ENCODE results near the gene SLC16A3.

The SLC16A3 gene

DNA sequence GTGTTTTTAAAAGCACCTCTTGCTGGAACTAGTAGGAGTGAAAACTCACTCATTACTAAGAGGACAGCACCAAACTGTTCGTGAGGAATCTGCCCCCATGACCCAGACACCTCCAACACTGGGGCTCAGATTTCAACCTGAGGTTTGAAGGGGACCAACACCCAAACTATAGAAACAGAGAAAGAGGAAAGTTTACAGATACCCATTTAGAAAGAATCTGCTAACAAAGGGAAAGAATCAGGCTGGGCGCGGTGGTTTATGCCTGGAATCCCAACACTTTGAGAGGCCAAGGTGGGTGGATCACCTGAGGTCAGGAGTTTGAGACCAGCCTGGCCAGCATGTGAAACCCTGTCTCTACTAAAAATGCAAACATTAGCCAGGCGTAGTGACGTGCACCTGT is 48.1 kb downstream of the SLC16A3 start:
- TF ChIP-seq ZFX (IDR thresholded peaks at IDR 0.05; ENCODE audit: borderline replicate concordance), result no peak
- TF ChIP-seq, protein P1, sequence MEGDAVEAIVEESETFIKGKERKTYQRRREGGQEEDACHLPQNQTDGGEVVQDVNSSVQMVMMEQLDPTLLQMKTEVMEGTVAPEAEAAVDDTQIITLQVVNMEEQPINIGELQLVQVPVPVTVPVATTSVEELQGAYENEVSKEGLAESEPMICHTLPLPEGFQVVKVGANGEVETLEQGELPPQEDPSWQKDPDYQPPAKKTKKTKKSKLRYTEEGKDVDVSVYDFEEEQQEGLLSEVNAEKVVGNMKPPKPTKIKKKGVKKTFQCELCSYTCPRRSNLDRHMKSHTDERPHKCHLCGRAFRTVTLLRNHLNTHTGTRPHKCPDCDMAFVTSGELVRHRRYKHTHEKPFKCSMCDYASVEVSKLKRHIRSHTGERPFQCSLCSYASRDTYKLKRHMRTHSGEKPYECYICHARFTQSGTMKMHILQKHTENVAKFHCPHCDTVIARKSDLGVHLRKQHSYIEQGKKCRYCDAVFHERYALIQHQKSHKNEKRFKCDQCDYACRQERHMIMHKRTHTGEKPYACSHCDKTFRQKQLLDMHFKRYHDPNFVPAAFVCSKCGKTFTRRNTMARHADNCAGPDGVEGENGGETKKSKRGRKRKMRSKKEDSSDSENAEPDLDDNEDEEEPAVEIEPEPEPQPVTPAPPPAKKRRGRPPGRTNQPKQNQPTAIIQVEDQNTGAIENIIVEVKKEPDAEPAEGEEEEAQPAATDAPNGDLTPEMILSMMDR (IDR thresholded peaks at IDR 0.05), result no peak
- no peak overlapping the region for H3K27ac ChIP-seq

DNA sequence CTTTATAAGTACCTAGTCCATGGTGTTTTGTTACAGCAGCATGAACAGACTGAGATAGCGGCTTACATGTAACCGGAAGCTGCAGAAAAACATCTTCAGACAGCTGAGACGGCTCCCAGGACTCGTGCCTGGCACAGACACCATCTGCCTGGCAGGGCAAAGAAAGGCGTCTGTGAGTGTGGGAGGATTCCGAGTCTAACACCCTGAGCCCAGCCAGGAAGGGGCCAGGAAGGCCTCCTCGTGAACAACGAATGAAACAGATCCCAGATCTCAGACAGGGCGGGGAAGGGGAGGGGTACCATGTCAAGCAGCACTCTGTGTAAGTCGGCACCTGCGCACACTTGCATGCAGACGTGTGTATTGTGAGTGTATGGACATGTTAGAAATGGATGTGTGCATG is 49.0 kb downstream of the SLC16A3 start:
- TF ChIP-seq, protein P1 (IDR thresholded peaks at IDR 0.05), result no peak
- TF ChIP-seq ZFX (IDR thresholded peaks at IDR 0.05; ENCODE audit: borderline replicate concordance), result no peak
- H3K27ac ChIP-seq, result no peak overlapping the region

DNA sequence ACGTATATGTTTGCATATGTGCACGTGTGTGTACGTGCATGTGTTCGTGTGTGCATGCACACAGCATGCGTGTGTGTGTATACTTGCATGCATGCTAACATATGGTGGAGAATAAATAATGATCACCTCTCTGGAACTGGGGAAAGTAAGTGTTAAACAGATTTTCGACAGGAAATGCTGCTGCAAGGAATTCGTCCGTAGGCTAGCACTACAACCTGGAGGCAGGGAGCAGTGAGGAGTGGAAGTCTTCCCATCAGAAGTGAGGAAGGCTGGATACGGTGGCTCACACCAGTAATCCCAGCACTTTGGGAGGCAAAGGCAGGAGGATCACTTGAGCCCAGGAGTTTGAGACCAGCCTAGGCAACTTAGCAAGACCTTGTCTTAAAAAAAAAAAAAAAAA is 49.5 kb downstream of the SLC16A3 start:
- no peak overlapping the region for H3K27ac ChIP-seq
- no peak for TF ChIP-seq ZFX (IDR thresholded peaks at IDR 0.05; ENCODE audit: borderline replicate concordance)
- TF ChIP-seq, protein P1 (IDR thresholded peaks at IDR 0.05), result no peak

DNA sequence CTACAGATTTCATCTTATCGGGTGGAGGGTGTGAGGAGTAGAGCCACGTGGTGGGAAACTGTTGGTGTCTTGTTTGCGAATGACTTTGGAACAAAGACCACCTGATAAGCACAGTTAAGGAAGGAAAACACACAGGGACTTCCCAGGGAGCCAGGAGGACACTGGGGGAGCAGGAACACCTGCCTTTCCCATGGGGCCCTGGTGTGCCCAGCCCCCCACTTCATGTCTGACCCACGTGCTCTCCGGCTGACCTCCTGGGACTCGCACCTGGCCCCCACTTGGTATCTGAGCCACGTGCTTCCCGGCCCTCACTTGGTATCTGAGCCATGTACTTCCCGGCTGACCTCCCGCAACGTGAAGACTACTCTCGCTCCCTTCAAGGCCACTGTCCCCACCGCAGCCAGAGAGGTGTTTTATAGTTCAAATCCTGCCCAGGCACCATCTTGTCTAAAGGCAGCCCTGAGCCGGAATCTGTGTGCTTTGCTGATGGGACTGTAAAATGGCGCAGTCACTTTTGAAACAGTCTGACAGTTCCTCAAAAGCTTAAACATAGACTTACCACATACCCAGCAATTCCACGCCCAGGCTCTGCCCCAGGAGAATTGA is 50.0 kb downstream of the SLC16A3 start:
- TF ChIP-seq, protein P1 (IDR thresholded peaks at IDR 0.05), result no peak
- TF ChIP-seq ZFX (IDR thresholded peaks at IDR 0.05; ENCODE audit: borderline replicate concordance), result no peak
- H3K27ac ChIP-seq, result no peak overlapping the region

DNA sequence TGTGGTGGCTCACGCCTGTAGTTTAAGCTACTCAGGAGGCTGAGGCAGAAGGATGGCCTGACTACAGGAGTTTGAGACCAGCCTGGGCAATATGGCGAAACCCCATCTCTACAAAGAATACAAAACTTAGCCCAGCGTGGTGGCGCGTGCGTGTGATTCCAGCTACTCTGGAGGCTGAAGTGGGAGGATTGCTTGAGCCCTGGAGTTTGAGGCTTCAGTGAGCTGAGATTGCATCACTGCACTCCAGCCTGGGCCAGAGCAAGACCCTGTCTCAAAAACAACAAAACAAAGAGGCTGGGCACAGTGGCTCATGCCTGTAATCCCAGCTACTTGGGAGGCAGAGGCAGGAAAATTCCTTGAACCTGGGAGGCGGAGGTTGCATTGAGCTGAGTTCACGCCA is 51.7 kb downstream of the SLC16A3 start:
- H3K27ac ChIP-seq, result no peak overlapping the region
- TF ChIP-seq, protein P1 (IDR thresholded peaks at IDR 0.05), result no peak
- no peak for TF ChIP-seq ZFX (IDR thresholded peaks at IDR 0.05; ENCODE audit: borderline replicate concordance)

DNA sequence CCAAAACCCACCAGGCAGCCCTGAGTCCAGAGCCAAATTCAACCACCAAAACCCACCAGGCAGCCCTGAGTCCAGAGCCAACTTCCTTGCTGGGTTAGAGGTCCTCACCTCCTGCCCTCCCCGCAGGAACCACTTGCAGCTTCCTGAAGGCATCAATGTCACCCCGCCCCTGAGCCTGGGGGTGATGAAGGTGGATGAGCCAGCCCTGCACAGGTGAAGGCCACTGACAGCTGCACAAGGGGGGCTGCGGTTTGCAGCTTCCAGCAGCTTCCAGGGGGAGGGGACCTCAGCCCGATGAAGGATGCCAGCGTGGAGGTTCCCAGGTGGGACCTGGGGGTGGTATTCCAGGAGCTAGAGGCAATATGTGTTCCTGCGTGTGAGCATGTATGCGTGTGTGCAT is 52.2 kb downstream of the SLC16A3 start:
- no peak overlapping the region for H3K27ac ChIP-seq
- TF ChIP-seq, protein P1 (IDR thresholded peaks at IDR 0.05), result no peak
- TF ChIP-seq ZFX (IDR thresholded peaks at IDR 0.05; ENCODE audit: borderline replicate concordance), result no peak

DNA sequence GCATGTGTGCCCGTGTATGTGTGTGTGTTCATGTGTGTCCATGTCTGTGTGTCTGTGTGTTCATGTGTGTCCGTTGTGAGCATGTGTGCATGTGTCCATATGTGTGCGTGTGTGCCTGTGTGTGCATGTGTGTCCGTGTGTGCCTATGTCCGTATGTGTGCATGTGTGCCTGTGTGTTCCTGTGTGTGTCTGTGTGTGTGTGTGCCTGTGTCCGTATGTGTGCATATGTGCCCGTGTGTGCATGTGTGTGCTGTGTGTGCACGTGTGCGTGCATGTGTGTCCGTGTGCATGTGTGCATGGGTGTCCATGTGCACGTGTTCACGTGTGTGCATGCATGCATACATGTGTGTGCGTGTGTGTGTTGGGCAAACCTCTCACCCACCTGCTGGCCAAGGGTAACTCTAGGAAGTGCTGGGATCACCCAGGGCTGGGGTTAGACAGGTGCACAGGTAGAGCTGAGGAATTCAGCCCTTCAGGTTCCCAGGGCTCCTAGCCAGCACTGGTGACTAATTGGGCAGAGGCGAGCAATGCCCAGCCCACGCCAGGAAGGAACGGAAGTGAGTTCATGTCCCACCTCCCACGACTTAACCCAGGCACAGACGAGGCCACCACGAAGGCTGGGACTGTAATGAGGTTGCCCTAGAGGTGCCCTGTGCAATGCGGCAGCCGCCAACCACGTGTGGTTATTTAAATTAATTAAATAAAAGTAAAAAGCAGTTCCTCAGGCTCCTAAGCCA is 52.8 kb downstream of the SLC16A3 start:
- H3K27ac ChIP-seq, result no peak overlapping the region
- TF ChIP-seq ZFX (IDR thresholded peaks at IDR 0.05; ENCODE audit: borderline replicate concordance), result no peak
- TF ChIP-seq, protein P1 (IDR thresholded peaks at IDR 0.05), result no peak
